DMS 273 treated with DMSO at 0.1 percent for 48 hours (cell line): ENCODE measurements around the gene ELK4.

Experiments
- DNase-seq: peaks from one replicate; lab custom pipeline; 2025; lab: John Stamatoyannopoulos, UW

The ELK4 gene

GRCh38 chr1:205629751-205630150, 2.1 kb downstream of the ELK4 start:
- DNase-seq: no peak

- no peak for DNase-seq
Observed at GRCh38 chr1:205627956-205628355, 3.9 kb downstream of the ELK4 start.

DNA sequence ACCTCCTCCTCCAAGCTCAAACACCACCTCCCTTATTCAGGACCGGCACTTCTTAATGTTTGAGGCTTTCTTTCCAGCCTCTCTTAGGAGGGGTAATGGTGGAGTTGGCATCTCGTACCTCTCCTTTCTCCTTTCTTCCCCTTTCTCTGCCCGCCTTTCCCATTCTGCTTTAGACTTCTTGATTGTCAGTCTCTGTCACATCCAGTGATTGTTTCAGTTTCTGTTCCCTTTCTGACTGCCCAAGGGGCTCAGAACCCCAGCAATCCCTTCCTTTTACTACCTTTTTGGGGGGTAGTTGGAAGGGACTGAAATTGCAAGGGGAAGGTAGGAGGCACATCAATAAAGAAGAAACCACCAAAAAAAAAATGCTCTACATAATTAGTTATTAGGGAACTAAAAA, 5.6 kb downstream of the ELK4 start:
- DNase-seq: no peak

GRCh38 chr1:205623646-205624045, 8.2 kb downstream of the ELK4 start:
- DNase-seq: no peak

DNA sequence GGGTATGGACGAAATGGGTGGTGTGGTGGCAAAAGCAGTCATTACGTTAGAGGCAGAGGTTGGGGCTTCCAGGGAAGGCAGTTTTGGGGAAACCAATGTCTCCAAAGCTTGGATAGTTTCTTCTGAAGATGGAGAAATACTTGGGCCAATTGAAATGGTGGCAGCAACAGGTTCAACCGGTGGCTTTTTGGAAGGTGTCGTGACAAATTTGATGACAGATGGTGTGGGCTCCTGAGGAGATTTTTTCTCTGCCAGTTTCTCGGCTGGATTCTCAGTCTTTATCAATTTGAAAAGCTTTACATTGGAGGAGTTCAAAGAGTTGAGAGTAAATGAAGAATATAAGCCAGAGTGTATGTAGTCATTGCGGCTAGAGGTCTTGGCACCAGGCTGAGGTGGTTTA, 11.5 kb downstream of the ELK4 start:
- no peak for DNase-seq

GRCh38 chr1:205619376-205619775, 12.4 kb downstream of the ELK4 start:
- DNase-seq: no peak

- DNase-seq: no peak
Observed at GRCh38 chr1:205616563-205617293, 15.1 kb downstream of the ELK4 start.

DNA sequence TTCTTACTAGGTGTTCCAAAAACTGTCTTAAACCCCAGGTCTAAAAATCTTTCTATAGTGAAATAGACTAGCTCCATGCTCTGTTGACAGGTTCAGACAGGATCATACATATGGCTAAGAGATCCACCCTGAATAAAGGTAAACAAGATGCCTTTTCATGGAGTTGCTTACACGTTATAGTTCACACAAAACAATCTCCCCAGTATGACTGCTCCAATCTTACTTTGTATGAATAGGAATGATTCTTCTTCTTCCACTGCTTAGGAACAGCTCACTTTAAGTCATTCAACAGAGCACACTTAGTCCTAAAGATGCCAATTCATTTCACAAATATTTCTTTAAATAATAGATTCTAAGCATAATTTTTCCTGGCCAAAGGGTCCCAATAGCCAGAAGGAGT, 16.0 kb downstream of the ELK4 start:
- no peak for DNase-seq

GRCh38 chr1:205613854-205614412, 17.9 kb downstream of the ELK4 start:
- no peak for DNase-seq

DNA sequence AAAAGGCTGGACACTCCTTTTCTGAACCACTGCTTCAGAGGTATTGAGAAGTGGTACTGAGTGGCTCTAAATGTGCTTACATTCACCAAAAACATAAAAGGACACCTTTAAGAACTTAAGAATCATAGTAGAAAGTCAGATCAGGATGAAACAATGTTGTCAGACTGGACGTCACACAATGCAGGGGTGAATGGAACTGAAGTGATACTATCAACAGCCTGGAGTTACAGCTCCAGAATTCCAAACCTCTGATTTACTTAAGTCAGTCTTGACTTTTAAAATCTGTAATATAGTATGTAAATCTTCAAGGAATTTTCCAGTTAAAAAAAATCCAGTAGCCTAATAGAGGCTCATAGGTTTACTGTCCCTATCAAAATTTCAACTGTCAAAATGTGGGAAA, 19.3 kb downstream of the ELK4 start:
- DNase-seq: no peak

- DNase-seq: no peak
Observed at GRCh38 chr1:205612104-205612503, 19.7 kb downstream of the ELK4 start.

DNA sequence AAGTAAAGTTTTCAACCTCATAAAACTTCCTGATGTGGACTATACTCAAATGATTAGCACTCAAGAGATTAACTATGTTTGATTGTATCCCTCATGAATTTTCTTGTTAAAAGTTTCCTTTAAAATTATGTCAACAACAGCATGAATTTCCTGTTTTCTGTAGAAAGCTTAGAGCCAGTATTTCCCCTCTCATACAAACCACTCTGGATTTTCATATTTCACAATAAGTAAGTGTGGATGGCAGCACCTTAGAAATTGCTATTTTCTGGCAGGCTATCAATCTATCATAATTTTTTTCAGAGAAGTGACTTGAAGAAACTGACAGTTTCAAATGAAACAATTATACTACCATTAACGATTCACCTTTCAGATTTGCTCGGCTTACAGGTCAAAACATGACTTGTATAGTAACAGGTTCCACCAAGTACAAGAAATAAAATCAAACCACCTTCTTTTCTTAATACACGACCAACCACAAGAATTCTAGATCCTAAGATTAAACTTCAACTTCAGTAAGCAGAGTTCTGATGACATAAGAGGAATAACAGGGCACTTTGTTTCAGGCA, 20.8 kb downstream of the ELK4 start:
- DNase-seq: no peak

- DNase-seq: no peak
Observed at GRCh38 chr1:205610036-205610435, 21.8 kb downstream of the ELK4 start.

DNA sequence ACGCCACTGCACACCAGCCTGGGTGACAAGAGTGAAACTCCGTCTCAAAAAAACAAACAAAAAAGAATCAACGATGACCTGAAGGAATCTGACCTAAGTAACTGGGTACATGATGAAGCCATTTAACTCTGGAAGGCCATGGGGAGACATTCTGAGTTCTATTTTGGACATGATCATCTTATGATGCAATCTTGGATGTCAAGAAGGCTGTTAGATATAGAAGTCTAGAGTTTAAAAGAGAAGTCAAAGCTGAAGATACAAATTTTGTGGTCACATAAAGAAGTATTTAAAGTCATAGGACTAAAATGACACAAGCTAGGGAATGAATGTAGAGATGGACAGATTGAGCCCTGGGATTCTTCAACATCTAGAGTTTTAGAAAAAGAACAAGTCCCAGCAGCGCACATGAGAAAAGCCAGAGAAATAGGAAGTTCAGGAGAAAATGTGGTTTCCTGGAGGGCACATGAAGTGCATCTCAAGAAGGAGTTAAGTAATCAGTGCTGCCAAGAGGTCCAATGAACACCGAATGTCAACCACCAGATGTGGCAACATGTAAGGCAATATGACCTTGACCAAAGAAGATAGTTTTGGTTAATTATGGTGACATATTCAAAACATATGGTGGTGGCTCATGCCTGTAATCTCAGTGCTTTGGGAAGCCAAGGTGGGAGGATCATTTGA, 26.8 kb downstream of the ELK4 start:
- DNase-seq: no peak

DNA sequence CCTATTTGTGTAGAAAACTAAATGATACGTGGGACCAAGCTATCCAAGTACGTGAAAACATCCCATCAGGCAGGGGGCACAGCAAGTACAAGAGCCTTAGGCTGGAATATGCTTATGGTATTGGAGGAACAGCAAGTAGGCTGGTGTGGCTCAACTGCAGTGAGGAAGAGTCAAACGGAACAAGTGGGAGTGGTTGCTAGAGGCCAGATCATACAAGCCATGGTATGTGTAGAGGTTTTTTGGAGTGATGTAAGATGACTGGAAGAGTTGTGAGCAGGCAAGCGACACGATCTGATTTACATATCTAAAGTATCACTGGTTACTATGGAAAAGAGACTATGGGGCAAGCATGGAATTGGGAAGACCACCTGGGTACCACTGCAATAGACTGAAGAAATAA, 27.8 kb downstream of the ELK4 start:
- no peak for DNase-seq

DNA sequence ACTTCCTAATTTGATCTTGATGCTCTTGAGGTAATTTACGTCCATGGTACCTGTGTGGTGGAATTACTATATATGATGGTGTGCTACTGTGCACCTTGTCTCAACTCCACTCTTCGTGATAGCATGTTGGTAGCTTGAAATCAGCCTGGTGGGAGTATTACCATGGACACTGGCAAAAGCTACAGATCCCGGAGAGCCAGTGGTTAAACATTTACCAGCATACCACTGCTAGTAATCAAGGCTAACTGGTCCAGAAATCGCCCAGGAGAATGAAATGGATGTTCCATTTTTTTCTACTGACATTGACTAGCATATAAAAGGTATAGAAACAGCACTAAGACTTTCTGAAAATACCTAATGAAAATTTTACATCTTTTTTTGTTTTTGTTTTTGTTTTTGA, 30.6 kb downstream of the ELK4 start:
- no peak for DNase-seq

GRCh38 chr1:205600085-205600484, 31.7 kb downstream of the ELK4 start:
- no peak for DNase-seq

DNA sequence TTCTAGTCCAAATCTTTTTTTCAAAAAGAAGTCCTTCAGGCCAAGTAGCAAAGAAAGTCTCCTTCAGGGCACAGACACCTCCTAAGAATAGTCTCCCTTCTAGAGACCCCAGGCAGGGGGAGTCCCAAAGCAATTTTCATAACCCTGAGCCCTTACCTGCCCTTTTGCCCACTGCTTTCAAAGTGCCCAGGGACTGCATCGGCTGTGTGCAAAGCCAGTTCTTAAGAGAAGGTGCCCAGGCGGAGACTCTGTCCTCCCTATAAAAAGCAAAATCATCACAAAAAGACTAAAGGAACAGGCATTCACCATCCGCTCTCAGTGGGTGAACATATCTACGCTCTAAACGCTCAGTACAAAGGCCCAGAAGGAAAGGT, 32.2 kb downstream of the ELK4 start:
- no peak for DNase-seq

- no peak for DNase-seq
Observed at GRCh38 chr1:205598841-205599668, 32.8 kb downstream of the ELK4 start.

DNA sequence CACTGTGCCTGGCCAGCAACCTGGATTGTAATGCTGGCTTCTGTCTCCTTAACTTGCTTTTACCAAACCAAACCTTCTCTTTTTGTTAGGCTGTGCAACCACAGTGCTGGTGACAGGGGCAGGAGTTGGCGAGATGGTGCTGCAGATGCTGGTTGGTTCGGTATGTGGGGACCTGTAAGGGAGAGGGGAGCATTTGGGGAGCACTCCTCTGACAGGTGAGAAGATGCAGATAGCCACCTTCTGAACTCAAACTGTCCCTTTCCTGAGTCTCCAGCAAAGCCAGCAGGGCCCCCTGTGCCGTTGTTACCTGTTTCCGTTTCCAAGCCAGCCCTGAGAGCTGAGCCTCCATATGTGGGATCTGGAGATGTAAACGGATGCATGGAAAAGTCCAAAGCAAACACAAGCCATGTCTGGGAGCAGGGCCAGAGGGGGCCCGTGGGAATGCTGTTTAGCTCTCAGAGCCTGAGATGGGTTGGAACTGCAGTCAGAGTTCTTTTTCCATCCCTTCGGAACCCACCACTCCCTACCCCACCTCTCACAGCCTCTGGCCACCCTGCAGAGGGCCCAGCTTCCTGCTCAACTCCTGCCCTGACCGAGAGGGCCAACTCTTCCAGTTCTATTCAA, 34.0 kb downstream of the ELK4 start:
- DNase-seq: no peak

- DNase-seq: no peak
Observed at GRCh38 chr1:205596876-205597275, 34.9 kb downstream of the ELK4 start.

DNA sequence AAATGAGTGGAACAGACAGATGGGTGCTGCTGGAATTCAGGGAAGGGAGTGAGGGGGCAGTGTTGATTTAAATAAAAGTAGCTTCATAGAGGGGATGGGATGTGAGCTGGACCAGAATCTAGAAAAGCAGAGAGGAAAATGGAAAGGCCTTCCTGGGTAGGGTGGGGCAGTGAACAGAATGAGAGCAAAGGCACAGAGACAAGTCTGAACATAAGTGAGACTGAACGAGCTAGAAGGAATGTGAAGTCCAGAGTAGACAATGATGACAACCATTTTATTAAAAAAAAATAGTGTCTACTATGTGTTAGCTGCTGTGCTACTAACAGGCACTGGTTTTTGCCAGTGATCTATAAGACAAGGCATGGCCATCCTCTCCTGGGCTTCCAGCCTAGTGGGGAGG, 36.0 kb downstream of the ELK4 start:
- no peak for DNase-seq
